K562 (cell line): ENCODE data around the gene G6PC1. TPM values are rescaled to one million over a fixed set of nuclear protein-coding genes. Genes with fewer than 3 reads are reported as not detected.

Experiments
- ATAC-seq: fragments of 200-7000 bp; cut with Tn5 transposase; 3 replicates; pipeline ENCODE4 v1.9.1; 2020; ENCODE audit warnings: moderate library complexity
- BruUV-seq: library from RNA; stranded (reverse); fragments of 400-500 nt; replicated peaks from 2 replicates; lab custom pipeline; 2021; lab: Mats Ljungman, UMichigan
- CTCF ChIA-PET: fragments of 300-600 bp; formaldehyde crosslinking; extraction: SDS; loops from one replicate; lab custom pipeline; 2021; ENCODE audit warnings: low intra/inter-chr PET ratio; lab: Yijun Ruan, JAX
- POLR2A ChIA-PET: fragments of 300-600, 350-650 bp; sonication (Branson Sonifier 250); formaldehyde crosslinking; extraction: SDS; loops from one replicate; lab custom pipeline; 2021; ENCODE audit warnings: antibody characterized with exemption, inconsistent platforms; lab: Yijun Ruan, JAX
- DNase-seq, 4 experiments: peaks; one replicate each; pipeline versions ENCODE4 v3.0.0 to v3.0.0-alpha.2; 2011 to 2018; ENCODE audit warnings: low spot score in 3 of 4, mixed read lengths in 3 of 4; ENCODE audit errors: extremely low read depth in 1 of 4
- FAIRE-seq: peaks from 2 replicates; lab custom pipeline; 2011; peaks lifted over from hg19 to GRCh38; lab: Jason Lieb, UNC
- H2AFZ ChIP-seq: 2 replicates; pipeline ENCODE4 v1.6.0; 2011; ENCODE audit warnings: low read depth, low read length, control low read depth, inconsistent platforms
- H3K27ac ChIP-seq: fragments of 200-600 bp; 3 replicates; pipeline ENCODE4 v1.8.0; 2011; ENCODE audit warnings: low read depth, mild to moderate bottlenecking, control low read depth, inconsistent platforms, low read length, moderate library complexity, mixed read lengths; ENCODE audit errors: extremely low read depth
- H3K27me3 ChIP-seq, 2 experiments: fragments of 300-600 bp in 1 of 2; 2 replicates in 1 of 2; 3 replicates in 1 of 2; pipeline versions ENCODE4 v1.6.0 to v1.8.0; 2011; ENCODE audit warnings: inconsistent platforms in 2 of 2, low read length in 2 of 2, mild to moderate bottlenecking in 1 of 2, mixed read lengths in 1 of 2, moderate library complexity in 1 of 2; ENCODE audit not compliant: control insufficient read depth in 2 of 2, insufficient read depth in 2 of 2
- H3K36me3 ChIP-seq: fragments of 300-600 bp; 3 replicates; pipeline ENCODE4 v1.8.0; 2011; ENCODE audit warnings: mild to moderate bottlenecking, low read length, inconsistent platforms; ENCODE audit not compliant: control insufficient read depth, insufficient read depth
- H3K4me1 ChIP-seq, 2 experiments: fragments of 200-600 bp in 1 of 2; replicated peaks in 1 of 2; 2 replicates in 1 of 2; 3 replicates in 1 of 2; pipeline versions ENCODE4 v1.5.1 to v1.8.0; 2011; ENCODE audit warnings: inconsistent platforms in 2 of 2, low read length in 2 of 2, mild to moderate bottlenecking in 1 of 2, mixed read lengths in 1 of 2, moderate library complexity in 1 of 2; ENCODE audit not compliant: control insufficient read depth in 2 of 2, insufficient read depth in 2 of 2
- H3K4me2 ChIP-seq: 2 replicates; pipeline ENCODE4 v1.6.1; 2011; ENCODE audit warnings: low read length, control low read depth, inconsistent platforms, mixed read lengths; ENCODE audit not compliant: insufficient read depth
- H3K4me3 ChIP-seq: fragments of 200-600 bp; sonication (generic), shearing (Covaris generic); 2 replicates; pipeline ENCODE4 v1.5.1; 2016; ENCODE audit warnings: control low read depth, inconsistent platforms
- H3K79me2 ChIP-seq: fragments of 200-600 bp; 3 replicates; pipeline ENCODE4 v1.8.0; 2011; ENCODE audit warnings: low read length, inconsistent platforms; ENCODE audit not compliant: control insufficient read depth, insufficient read depth
- H3K9ac ChIP-seq, 2 experiments: 2 replicates each; pipeline versions ENCODE4 v1.6.0 to v1.6.1; 2011; ENCODE audit warnings: low read depth in 2 of 2, low read length in 2 of 2, control low read depth in 1 of 2, inconsistent platforms in 1 of 2, mild to moderate bottlenecking in 1 of 2, mixed read lengths in 1 of 2; ENCODE audit not compliant: insufficient read depth in 1 of 2
- H3K9me1 ChIP-seq: one replicate; pipeline ENCODE4 v1.6.0; 2011; ENCODE audit warnings: inconsistent platforms, mild to moderate bottlenecking, low read length, moderate library complexity; ENCODE audit not compliant: control insufficient read depth, insufficient read depth
- H3K9me3 ChIP-seq: replicated peaks from 2 replicates; pipeline ENCODE4 v1.5.1; 2011; ENCODE audit warnings: low read depth, low read length, inconsistent platforms; ENCODE audit not compliant: control insufficient read depth, insufficient read depth
- H4K20me1 ChIP-seq: replicated peaks from 2 replicates; pipeline ENCODE4 v1.6.1; 2011; ENCODE audit warnings: low read length, inconsistent platforms, mixed read lengths; ENCODE audit not compliant: control insufficient read depth, insufficient read depth
- ARID3B ChIP-seq: fragments of 250-450 bp; sonication (Bioruptor Pico); IDR thresholded peaks from 2 replicates; pipeline ENCODE4 v1.4.0; 2020; ENCODE audit warnings: borderline replicate concordance
- CHD4 ChIP-seq: fragments of 200-600 bp; sonication (generic); IDR thresholded peaks from 3 replicates; pipeline ENCODE4 v1.6.1; 2012; ENCODE audit warnings: low read depth, mild to moderate bottlenecking, mixed read lengths, low read length, inconsistent platforms; ENCODE audit not compliant: insufficient read depth, insufficient replicate concordance, poor library complexity, severe bottlenecking
- FOXJ2 ChIP-seq: fragments of 200-800 bp; sonication (Bioruptor generic); IDR thresholded peaks from 2 replicates; pipeline ENCODE4 v1.6.1; 2016; ENCODE audit warnings: missing genetic modification characterization, missing compliant biosample characterization
- FOXK1 ChIP-seq: sonication (generic); formaldehyde crosslinking; IDR thresholded peaks from 2 replicates; pipeline ENCODE4 v1.8.0; 2022; ENCODE audit warnings: missing genetic modification reagents, mild to moderate bottlenecking, borderline replicate concordance
- HCFC1 ChIP-seq: IDR thresholded peaks from 2 replicates; pipeline ENCODE4 v1.6.1; 2012; ENCODE audit warnings: low read depth, low read length, improper control_type of control experiment
- HSF4 ChIP-seq: fragments of 250-450 bp; sonication (Bioruptor Pico); IDR thresholded peaks from 2 replicates; pipeline ENCODE4 v2.1.2; 2022; ENCODE audit warnings: mild to moderate bottlenecking, moderate library complexity, borderline replicate concordance
- LCOR ChIP-seq: sonication (generic); formaldehyde crosslinking; IDR thresholded peaks from 2 replicates; pipeline ENCODE4 v1.8.0; 2022; ENCODE audit warnings: mild to moderate bottlenecking, missing genetic modification reagents
- PTBP1 ChIP-seq: fragments of 200-400 bp; formaldehyde crosslinking; IDR thresholded peaks from 2 replicates; pipeline ENCODE4 v1.6.1; 2017; ENCODE audit warnings: low read depth, low read length
- RBFOX2 ChIP-seq: fragments of 200-400 bp; formaldehyde crosslinking; IDR thresholded peaks from 2 replicates; pipeline ENCODE4 v1.6.1; 2017; ENCODE audit warnings: low read depth, mild to moderate bottlenecking, low read length, moderate library complexity
- ZC3H8 ChIP-seq: fragments of 450-650 bp; IDR thresholded peaks from 2 replicates; pipeline ENCODE4 v1.6.1; 2017
- ZNF140 ChIP-seq: fragments of 250-450 bp; sonication (Bioruptor Pico); IDR thresholded peaks from 2 replicates; pipeline ENCODE4 v1.8.0; 2021; ENCODE audit warnings: moderate library complexity, mild to moderate bottlenecking, inconsistent platforms
- ZNF174 ChIP-seq: fragments of 250-450 bp; sonication (Bioruptor Pico); IDR thresholded peaks from 2 replicates; pipeline ENCODE4 v1.4.0; 2020; ENCODE audit warnings: mild to moderate bottlenecking
- WGBS: fragments of 100-300 bp; shearing (Covaris generic); methylation state at CpG from one replicate; pipeline ENCODE4 v1.1.6; 2016; ENCODE audit warnings: low coverage, mixed read lengths; ENCODE audit not compliant: insufficient coverage; ENCODE audit errors: missing lambda C conversion rate; 5-methylcytosine and 5-hydroxymethylcytosine counted together
- in situ Hi-C: fragments of 300-500 bp; cut with MboI; formaldehyde crosslinking; loops from 4 replicates; pipeline ENCODE4 v1.15.0; 2018; ENCODE audit warnings: inconsistent platforms, mixed read lengths
- intact Hi-C: fragments of 100-400 bp; cut with micrococcal nuclease; formaldehyde crosslinking; loops from 2 replicates; pipeline ENCODE4 v1.14.2; 2022
- polyA plus RNA-seq, 8 experiments: library from polyadenylated mRNA; depleted of rRNA in 4 of 8; stranded (reverse) in 5 of 8; unstranded in 3 of 8; fragments of >200 nt; fragmentation: Nextera tagmentation in 2 of 8; fragmentation: Illumina TruSeq in 1 of 8; extraction: Ambion mirVana in 2 of 8; extraction: Trizol in 1 of 8; gene quantifications; 2 replicates each; pipeline versions ENCODE4 v1.2.1 to v1.2.3, GENCODE V29; 2011 to 2014; ENCODE audit warnings: inconsistent platforms in 1 of 8, missing spikeins in 1 of 8
- total RNA-seq, 7 experiments: library from RNA; depleted of rRNA in 6 of 7; stranded (reverse); fragments of >200 nt in 6 of 7; fragmentation: Illumina TruSeq in 2 of 7; extraction: Trizol in 2 of 7; gene quantifications; 2 replicates each; pipeline versions ENCODE4 v1.2.1 to v1.2.3, GENCODE V29; 2011 to 2021; ENCODE audit warnings: low replicate concordance in 1 of 7
- TF ChIP-seq, protein P1 (sequence below): sonication (generic); formaldehyde crosslinking; IDR thresholded peaks from 2 replicates; pipeline ENCODE4 v1.8.1; 2023; ENCODE audit warnings: missing genetic modification reagents, mild to moderate bottlenecking, borderline replicate concordance
- TF ChIP-seq, protein P2 (sequence below): IDR thresholded peaks from 2 replicates; pipeline ENCODE4 v1.6.1; 2012; ENCODE audit warnings: low read depth, low read length, improper control_type of control experiment, borderline replicate concordance

Gene G6PC1
- total and polyA plus RNA-seq, 9 of the 15 experiments (the other 6 are each of a cell fraction or from before 2014, with no cell fraction given), result not detected

- FAIRE-seq, result no peak
- intact Hi-C loops, result no loop called here
These were observed 49.6 kb downstream of the G6PC1 start for GRCh38 chr17:42950044-42950783.

More at GRCh38 chr17:42950044-42950783, 49.6 kb downstream of the G6PC1 start:
- CTCF ChIA-PET, result no interaction called here
- TF ChIP-seq HSF4 (CRISPR knock-in tag) (no peak), ZNF174 (CRISPR knock-in tag) (no peak), PTBP1 (no peak), FOXK1 (CRISPR knock-in tag) (no peak), HCFC1 (no peak), CHD4 (no peak), FOXJ2 (tag) (no peak), LCOR (CRISPR knock-in tag) (no peak), ZNF140 (no peak), RBFOX2 (no peak), ARID3B (CRISPR knock-in tag) (no peak), ZC3H8 (no peak)
- TF ChIP-seq, protein P1, sequence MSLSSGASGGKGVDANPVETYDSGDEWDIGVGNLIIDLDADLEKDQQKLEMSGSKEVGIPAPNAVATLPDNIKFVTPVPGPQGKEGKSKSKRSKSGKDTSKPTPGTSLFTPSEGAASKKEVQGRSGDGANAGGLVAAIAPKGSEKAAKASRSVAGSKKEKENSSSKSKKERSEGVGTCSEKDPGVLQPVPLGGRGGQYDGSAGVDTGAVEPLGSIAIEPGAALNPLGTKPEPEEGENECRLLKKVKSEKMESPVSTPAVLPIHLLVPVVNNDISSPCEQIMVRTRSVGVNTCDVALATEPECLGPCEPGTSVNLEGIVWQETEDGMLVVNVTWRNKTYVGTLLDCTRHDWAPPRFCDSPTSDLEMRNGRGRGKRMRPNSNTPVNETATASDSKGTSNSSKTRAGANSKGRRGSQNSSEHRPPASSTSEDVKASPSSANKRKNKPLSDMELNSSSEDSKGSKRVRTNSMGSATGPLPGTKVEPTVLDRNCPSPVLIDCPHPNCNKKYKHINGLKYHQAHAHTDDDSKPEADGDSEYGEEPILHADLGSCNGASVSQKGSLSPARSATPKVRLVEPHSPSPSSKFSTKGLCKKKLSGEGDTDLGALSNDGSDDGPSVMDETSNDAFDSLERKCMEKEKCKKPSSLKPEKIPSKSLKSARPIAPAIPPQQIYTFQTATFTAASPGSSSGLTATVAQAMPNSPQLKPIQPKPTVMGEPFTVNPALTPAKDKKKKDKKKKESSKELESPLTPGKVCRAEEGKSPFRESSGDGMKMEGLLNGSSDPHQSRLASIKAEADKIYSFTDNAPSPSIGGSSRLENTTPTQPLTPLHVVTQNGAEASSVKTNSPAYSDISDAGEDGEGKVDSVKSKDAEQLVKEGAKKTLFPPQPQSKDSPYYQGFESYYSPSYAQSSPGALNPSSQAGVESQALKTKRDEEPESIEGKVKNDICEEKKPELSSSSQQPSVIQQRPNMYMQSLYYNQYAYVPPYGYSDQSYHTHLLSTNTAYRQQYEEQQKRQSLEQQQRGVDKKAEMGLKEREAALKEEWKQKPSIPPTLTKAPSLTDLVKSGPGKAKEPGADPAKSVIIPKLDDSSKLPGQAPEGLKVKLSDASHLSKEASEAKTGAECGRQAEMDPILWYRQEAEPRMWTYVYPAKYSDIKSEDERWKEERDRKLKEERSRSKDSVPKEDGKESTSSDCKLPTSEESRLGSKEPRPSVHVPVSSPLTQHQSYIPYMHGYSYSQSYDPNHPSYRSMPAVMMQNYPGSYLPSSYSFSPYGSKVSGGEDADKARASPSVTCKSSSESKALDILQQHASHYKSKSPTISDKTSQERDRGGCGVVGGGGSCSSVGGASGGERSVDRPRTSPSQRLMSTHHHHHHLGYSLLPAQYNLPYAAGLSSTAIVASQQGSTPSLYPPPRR (CRISPR knock-in tag), result no peak
- TF ChIP-seq, protein P2, sequence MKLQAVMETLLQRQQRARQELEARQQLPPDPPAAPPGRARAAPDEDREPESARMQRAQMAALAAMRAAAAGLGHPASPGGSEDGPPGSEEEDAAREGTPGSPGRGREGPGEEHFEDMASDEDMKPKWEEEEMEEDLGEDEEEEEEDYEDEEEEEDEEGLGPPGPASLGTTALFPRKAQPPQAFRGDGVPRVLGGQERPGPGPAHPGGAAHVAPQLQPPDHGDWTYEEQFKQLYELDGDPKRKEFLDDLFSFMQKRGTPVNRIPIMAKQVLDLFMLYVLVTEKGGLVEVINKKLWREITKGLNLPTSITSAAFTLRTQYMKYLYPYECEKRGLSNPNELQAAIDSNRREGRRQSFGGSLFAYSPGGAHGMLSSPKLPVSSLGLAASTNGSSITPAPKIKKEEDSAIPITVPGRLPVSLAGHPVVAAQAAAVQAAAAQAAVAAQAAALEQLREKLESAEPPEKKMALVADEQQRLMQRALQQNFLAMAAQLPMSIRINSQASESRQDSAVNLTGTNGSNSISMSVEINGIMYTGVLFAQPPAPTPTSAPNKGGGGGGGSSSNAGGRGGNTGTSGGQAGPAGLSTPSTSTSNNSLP, result no peak
- TF ChIP-seq, all 486 proteins: peak for 0
- no peaks in the 10 kb centered on the region for H3K9me1 ChIP-seq
- POLR2A ChIA-PET, result interaction anchor here (0.7 kb wide), 1 partner anchor 72 kb away, joined by 3 read pairs; no protein-coding TSS in a partner anchor
- no peaks in the 10 kb centered on the region for H4K20me1 ChIP-seq
- no TSS peak for BruUV-seq
- H3K9ac ChIP-seq, result no peak overlapping the region
- H3K36me3 ChIP-seq, result peaks cover 68% of the 10 kb centered on the region; the same call in 2 of the 3 replicates
- no peak overlapping the region for H3K27ac ChIP-seq
- WGBS, result 92% methylated on average over 11 of the region's 13 CpGs
- H3K4me1 ChIP-seq, result no peaks in the 10 kb centered on the region
- no peak overlapping the region for H2AFZ ChIP-seq
- no peak for ATAC-seq
- no peaks in the 10 kb centered on the region for H3K9me3 ChIP-seq
- no peak for DNase-seq
- H3K27me3 ChIP-seq, result no peaks in the 10 kb centered on the region
- in situ Hi-C loops, result no loop called here
- H3K4me2 ChIP-seq, result no peak overlapping the region
- no peaks in the 10 kb centered on the region for H3K79me2 ChIP-seq
- no peak overlapping the region for H3K4me3 ChIP-seq
